ENCODE data around the gene KRT36. TPM values are rescaled to one million over a fixed set of nuclear protein-coding genes. Genes with fewer than 3 reads are reported as not detected.

Gene KRT36
- total RNA-seq, 4 donors from 2014 or later: not detected

DNA sequence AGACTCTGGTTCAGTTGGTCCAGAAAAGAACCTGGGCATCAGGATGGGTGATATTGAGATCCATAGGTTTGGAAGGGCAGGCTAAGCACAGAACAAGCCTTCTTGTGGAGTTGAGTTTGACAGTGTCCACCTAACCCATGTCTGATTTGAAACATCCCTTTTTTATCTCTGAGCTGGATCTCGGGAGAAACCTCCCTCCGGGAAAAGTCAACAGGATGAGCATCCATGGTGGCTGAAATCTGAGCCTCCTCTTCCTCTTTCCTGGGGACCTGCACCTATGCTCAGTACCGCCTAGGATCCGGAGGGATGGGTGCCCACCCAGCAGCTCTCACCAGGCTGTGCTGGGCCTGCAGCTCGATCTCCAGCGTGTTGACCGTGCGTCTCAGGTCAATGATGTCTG lies 26.0 kb downstream of the KRT36 start:
- no peak for TF ChIP-seq POLR2A (IDR thresholded peaks at IDR 0.05)
- TF ChIP-seq, protein P1, sequence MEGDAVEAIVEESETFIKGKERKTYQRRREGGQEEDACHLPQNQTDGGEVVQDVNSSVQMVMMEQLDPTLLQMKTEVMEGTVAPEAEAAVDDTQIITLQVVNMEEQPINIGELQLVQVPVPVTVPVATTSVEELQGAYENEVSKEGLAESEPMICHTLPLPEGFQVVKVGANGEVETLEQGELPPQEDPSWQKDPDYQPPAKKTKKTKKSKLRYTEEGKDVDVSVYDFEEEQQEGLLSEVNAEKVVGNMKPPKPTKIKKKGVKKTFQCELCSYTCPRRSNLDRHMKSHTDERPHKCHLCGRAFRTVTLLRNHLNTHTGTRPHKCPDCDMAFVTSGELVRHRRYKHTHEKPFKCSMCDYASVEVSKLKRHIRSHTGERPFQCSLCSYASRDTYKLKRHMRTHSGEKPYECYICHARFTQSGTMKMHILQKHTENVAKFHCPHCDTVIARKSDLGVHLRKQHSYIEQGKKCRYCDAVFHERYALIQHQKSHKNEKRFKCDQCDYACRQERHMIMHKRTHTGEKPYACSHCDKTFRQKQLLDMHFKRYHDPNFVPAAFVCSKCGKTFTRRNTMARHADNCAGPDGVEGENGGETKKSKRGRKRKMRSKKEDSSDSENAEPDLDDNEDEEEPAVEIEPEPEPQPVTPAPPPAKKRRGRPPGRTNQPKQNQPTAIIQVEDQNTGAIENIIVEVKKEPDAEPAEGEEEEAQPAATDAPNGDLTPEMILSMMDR (IDR thresholded peaks at IDR 0.05): no peak
- Histone ChIP-seq H3K9me3 (no peaks in the 10 kb centered on the region), H3K36me3 (no peaks in the 10 kb centered on the region), H3K27ac (no peak overlapping the region), H3K4me1 (no peaks in the 10 kb centered on the region), H3K4me3 (no peak overlapping the region), H3K27me3 (no peaks in the 10 kb centered on the region)
- intact Hi-C loops (cut with DNase I; ENCODE audit: low total_unique reads): no loop called here
- no peak for DNase-seq

DNA sequence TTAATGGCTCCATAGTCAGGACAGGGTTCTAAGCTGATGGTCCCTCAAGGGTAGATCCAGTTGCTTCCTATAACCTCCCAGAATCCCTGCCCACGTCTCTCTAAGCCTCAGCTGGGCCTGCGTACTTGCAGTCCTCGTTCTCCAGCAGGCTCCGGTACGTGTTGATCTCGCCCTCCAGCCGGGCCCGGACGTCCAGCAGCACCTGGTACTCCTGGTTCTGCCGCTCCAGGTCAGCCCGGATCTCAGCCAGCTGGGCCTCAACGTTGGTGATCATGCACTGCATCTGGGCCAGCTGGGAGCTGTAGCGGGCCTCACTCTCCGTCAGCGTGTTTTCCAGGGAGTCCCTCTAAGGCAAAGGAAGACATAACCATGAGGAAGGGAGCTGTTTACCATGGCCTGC lies 27.0 kb downstream of the KRT36 start:
- Histone ChIP-seq H3K4me1 (no peaks in the 10 kb centered on the region), H3K27ac (no peak overlapping the region), H3K27me3 (no peaks in the 10 kb centered on the region), H3K36me3 (no peaks in the 10 kb centered on the region), H3K4me3 (no peak overlapping the region), H3K9me3 (no peaks in the 10 kb centered on the region)
- no peak for TF ChIP-seq POLR2A (IDR thresholded peaks at IDR 0.05)
- TF ChIP-seq, protein P1 (IDR thresholded peaks at IDR 0.05): no peak
- no peak for DNase-seq
- intact Hi-C loops (cut with DNase I; ENCODE audit: low total_unique reads): no loop called here

DNA sequence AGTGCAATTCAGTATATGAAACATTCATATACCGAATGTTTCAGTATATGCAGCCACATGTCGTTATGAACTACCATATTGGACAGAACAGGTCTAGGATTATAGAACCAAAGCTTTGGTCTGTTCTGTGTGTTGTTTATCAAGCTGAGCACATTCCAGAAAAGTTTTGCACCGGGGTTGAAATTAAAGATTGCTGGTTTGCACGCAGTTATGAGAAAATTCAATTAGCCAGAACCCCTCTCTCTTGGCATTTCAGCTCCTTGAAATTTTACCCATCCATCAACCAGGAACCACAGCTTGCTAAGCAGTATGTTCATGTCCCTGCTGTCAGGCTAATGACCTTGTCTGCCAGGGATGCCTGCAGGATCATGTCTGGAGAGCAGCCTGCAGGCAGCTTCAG lies 32.0 kb downstream of the KRT36 start:
- Histone ChIP-seq H3K4me1 (no peaks in the 10 kb centered on the region), H3K4me3 (no peak overlapping the region), H3K27ac (no peak overlapping the region), H3K27me3 (no peaks in the 10 kb centered on the region), H3K36me3 (no peaks in the 10 kb centered on the region), H3K9me3 (no peaks in the 10 kb centered on the region)
- DNase-seq: no peak
- TF ChIP-seq POLR2A (IDR thresholded peaks at IDR 0.05): no peak
- TF ChIP-seq, protein P1 (IDR thresholded peaks at IDR 0.05): no peak
- intact Hi-C loops (cut with DNase I; ENCODE audit: low total_unique reads): no loop called here

DNA sequence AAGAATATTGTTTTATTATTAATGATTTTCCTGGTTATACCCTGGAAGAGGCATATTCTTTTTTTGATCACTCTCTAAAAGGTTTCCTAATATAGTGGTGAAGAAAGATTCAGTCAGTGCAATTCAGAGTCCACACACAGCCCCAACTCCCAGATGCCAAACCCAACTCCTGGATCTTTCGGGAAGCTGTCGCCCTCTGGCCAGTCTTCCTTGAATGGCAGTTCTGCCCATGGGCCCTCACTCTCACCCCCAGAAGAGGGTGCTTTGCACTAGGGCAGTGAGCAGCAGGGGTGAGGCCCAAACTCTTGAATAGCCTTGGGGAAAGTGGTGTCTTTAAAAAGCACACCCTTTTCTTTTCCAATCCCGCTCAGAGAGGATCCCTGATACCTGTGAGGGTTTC lies 33.5 kb downstream of the KRT36 start:
- intact Hi-C loops (cut with DNase I; ENCODE audit: low total_unique reads): no loop called here
- Histone ChIP-seq H3K27me3 (no peaks in the 10 kb centered on the region), H3K36me3 (no peaks in the 10 kb centered on the region), H3K4me3 (no peak overlapping the region), H3K27ac (no peak overlapping the region), H3K9me3 (no peaks in the 10 kb centered on the region), H3K4me1 (no peaks in the 10 kb centered on the region)
- no peak for DNase-seq
- TF ChIP-seq, protein P1 (IDR thresholded peaks at IDR 0.05): no peak
- TF ChIP-seq POLR2A (IDR thresholded peaks at IDR 0.05): no peak

DNA sequence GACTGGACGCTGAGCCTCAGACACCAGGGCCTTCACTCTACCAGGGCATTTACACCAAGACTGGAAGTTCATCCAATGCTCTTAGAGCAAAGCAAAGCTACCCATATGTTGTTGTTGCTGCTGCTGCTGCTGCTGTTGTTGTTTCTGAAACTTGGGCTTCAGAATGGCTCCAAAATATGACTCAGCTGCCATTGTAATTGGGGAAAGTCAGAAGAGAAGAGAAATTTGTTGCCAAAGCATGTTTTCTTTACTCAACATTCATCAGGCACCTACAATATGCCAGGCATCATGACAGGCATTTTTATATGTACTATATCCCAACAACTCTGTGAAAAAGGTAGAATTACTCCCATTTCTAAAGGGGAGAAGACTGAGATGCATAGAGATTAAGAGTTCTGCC lies 34.5 kb downstream of the KRT36 start:
- Histone ChIP-seq H3K36me3 (no peaks in the 10 kb centered on the region), H3K27me3 (no peaks in the 10 kb centered on the region), H3K9me3 (no peaks in the 10 kb centered on the region), H3K4me3 (no peak overlapping the region), H3K27ac (no peak overlapping the region), H3K4me1 (no peaks in the 10 kb centered on the region)
- TF ChIP-seq, protein P1 (IDR thresholded peaks at IDR 0.05): no peak
- TF ChIP-seq POLR2A (IDR thresholded peaks at IDR 0.05): no peak
- DNase-seq: no peak
- intact Hi-C loops (cut with DNase I; ENCODE audit: low total_unique reads): no loop called here

Data from uterus (tissue), 4 donors.